AG04450 (cell line): Measurements from ENCODE around the gene DLX2. TPM values are rescaled to one million over a fixed set of nuclear protein-coding genes. Genes with fewer than 3 reads are reported as not detected.

Experiments
- CTCF ChIA-PET: fragments of 300-600, 350-600 bp; formaldehyde crosslinking; extraction: SDS; loops from one replicate; lab custom pipeline; 2022; ENCODE audit warnings: antibody characterized with exemption, inconsistent platforms; lab: Charles Lee
- POLR2A ChIA-PET: fragments of 350-600 bp; formaldehyde crosslinking; extraction: SDS; loops from one replicate; lab custom pipeline; 2021; ENCODE audit warnings: antibody characterized with exemption, inconsistent platforms; lab: Yijun Ruan, JAX
- DNase-seq: peaks from one replicate; pipeline ENCODE4 v3.0.0-alpha.2; 2011; ENCODE audit warnings: low read depth, low spot score
- H3K27ac ChIP-seq: one replicate; pipeline ENCODE4 v1.5.1; 2012; ENCODE audit warnings: low read depth, low read length, control low read depth
- H3K27me3 ChIP-seq: one replicate; pipeline ENCODE4 v1.6.0; 2012; ENCODE audit warnings: low read length; ENCODE audit not compliant: control insufficient read depth, insufficient read depth
- H3K4me3 ChIP-seq: 2 replicates; pipeline ENCODE4 v1.5.1; 2011; ENCODE audit warnings: mild to moderate bottlenecking, low read depth, low read length, control low read depth
- H3K9me3 ChIP-seq: 2 replicates; pipeline ENCODE4 v1.5.1; 2012; ENCODE audit warnings: low read length; ENCODE audit not compliant: control insufficient read depth, insufficient read depth
- CTCF ChIP-seq: IDR thresholded peaks from 2 replicates; pipeline ENCODE4 v1.5.1; 2011; ENCODE audit warnings: low read depth, low read length, control low read depth, inconsistent platforms
- polyA plus RNA-seq: library from polyadenylated mRNA; depleted of rRNA; stranded (reverse); fragments of >200 nt; gene quantifications from 2 replicates; pipeline ENCODE4 v1.2.3, GENCODE V29; 2011

DLX2 gene
- polyA plus RNA-seq, 1 experiment = 0.10 TPM

- H3K4me3 ChIP-seq = no peak overlapping the region
- ChIA-PET POLR2A (interaction anchor here (0.6 kb wide), 1 partner anchor 319 kb away, joined by 4 read pairs; no protein-coding TSS in a partner anchor), CTCF (interaction anchor here (0.6 to 1.9 kb wide), 13 partner anchors 11 to 539 kb away, joined by 3 to 22 read pairs (median 7); partner anchors contain the start of gene DLX2)
- no peak for DNase-seq
- no peak overlapping the region for H3K27ac ChIP-seq
- TF ChIP-seq CTCF = peak; percentile 39
- H3K27me3 ChIP-seq = no peaks in the 10 kb centered on the region
- no peaks in the 10 kb centered on the region for H3K9me3 ChIP-seq
Measured at GRCh38 chr2:172113617-172114016, 10.9 kb upstream of the DLX2 start.

GRCh38 chr2:172109988-172110811, 7.5 kb upstream of the DLX2 start:
- ChIA-PET CTCF (no interaction called here), POLR2A (interaction anchor here (1.2 kb wide), 1 partner anchor 12 kb away, joined by 5 read pairs; no protein-coding TSS in a partner anchor)
- no peaks in the 10 kb centered on the region for H3K27me3 ChIP-seq
- H3K4me3 ChIP-seq = no peak overlapping the region
- no peak for DNase-seq
- TF ChIP-seq CTCF = no peak
- H3K9me3 ChIP-seq = peaks cover 4% of the 10 kb centered on the region; the same call in 1 of the 2 replicates
- no peak overlapping the region for H3K27ac ChIP-seq

GRCh38 chr2:172109256-172109987, 6.7 kb upstream of the DLX2 start:
- Histone ChIP-seq H3K4me3 (no peak overlapping the region), H3K9me3 (peaks cover 4% of the 10 kb centered on the region; the same call in 1 of the 2 replicates), H3K27me3 (no peaks in the 10 kb centered on the region), H3K27ac (no peak overlapping the region)
- ChIA-PET CTCF (no interaction called here), POLR2A (no interaction called here)
- DNase-seq = no peak
- TF ChIP-seq CTCF = no peak

- DNase-seq = no peak
- ChIA-PET POLR2A (interaction anchor here (0.6 kb wide), 1 partner anchor 420 kb away, joined by 5 read pairs; no protein-coding TSS in a partner anchor), CTCF (no interaction called here)
- Histone ChIP-seq H3K9me3 (peaks cover 4% of the 10 kb centered on the region; the same call in 1 of the 2 replicates), H3K4me3 (no peak overlapping the region), H3K27ac (no peak overlapping the region), H3K27me3 (no peaks in the 10 kb centered on the region)
- TF ChIP-seq CTCF = no peak
Measured at GRCh38 chr2:172108587-172108930, 5.9 kb upstream of the DLX2 start.
